ENCODE results near the gene RAVER1.

GRCh38 chr19:10279737-10280442, 53.4 kb downstream of the RAVER1 start:
- no peak for TF ChIP-seq ZNF449 (CRISPR knock-in tag; IDR thresholded peaks at IDR 0.05)
- no peak for TF ChIP-seq OTX1 (CRISPR knock-in tag; IDR thresholded peaks at IDR 0.05)
- TF ChIP-seq FOXA1 (IDR thresholded peaks at IDR 0.05; ENCODE audit: borderline replicate concordance), result no peak
- TF ChIP-seq HNRNPUL1 (IDR thresholded peaks at IDR 0.05; ENCODE audit: low read length), result no peak

All from K562 (cell line).